ENCODE data around the gene SRPRA.
"Not testable (repeated sequence)": the region's sequence is repeated elsewhere in the genome, so short reads cannot be mapped to it uniquely, and the experiment has no call there.

The SRPRA gene

GRCh38 chr11:126282361-126282735, 13.7 kb upstream of the SRPRA start:
- DNase-seq = peak; percentile 52

GRCh38 chr11:126281666-126282175, 13.0 kb upstream of the SRPRA start:
- no peak for DNase-seq

GRCh38 chr11:126281245-126281644, 12.6 kb upstream of the SRPRA start:
- no peak for DNase-seq

GRCh38 chr11:126280595-126280994, 11.9 kb upstream of the SRPRA start:
- DNase-seq = no peak

- no peak for DNase-seq
Measured at GRCh38 chr11:126279191-126279590, 10.5 kb upstream of the SRPRA start.

GRCh38 chr11:126277780-126278179, 9.1 kb upstream of the SRPRA start:
- no peak for DNase-seq

GRCh38 chr11:126277322-126277721, 8.6 kb upstream of the SRPRA start:
- no peak for DNase-seq

- DNase-seq = no peak
Measured at GRCh38 chr11:126268361-126268707, 361 bp downstream of the SRPRA start.

- DNase-seq = no peak
Measured at GRCh38 chr11:126267650-126268049, 1.0 kb downstream of the SRPRA start.

- DNase-seq = no peak
Measured at GRCh38 chr11:126265811-126266210, 2.9 kb downstream of the SRPRA start.

GRCh38 chr11:126263489-126263888, 5.2 kb downstream of the SRPRA start:
- DNase-seq = no peak

- DNase-seq = no peak
Measured at GRCh38 chr11:126262216-126262615, 6.5 kb downstream of the SRPRA start.

GRCh38 chr11:126257764-126258163, 10.9 kb downstream of the SRPRA start:
- DNase-seq = no peak

- DNase-seq = no peak
Measured at GRCh38 chr11:126257144-126257543, 11.6 kb downstream of the SRPRA start.

GRCh38 chr11:126256216-126256615, 12.5 kb downstream of the SRPRA start:
- no peak for DNase-seq

- DNase-seq = not testable (repeated sequence)
Measured at GRCh38 chr11:126255507-126255906, 13.2 kb downstream of the SRPRA start.

- no peak for DNase-seq
Measured at GRCh38 chr11:126254819-126255218, 13.9 kb downstream of the SRPRA start.

- no peak for DNase-seq
Measured at GRCh38 chr11:126253265-126253664, 15.4 kb downstream of the SRPRA start.

GRCh38 chr11:126246636-126247035, 22.1 kb downstream of the SRPRA start:
- DNase-seq = no peak

GRCh38 chr11:126233391-126233790, 35.3 kb downstream of the SRPRA start:
- no peak for DNase-seq

- DNase-seq = no peak
Measured at GRCh38 chr11:126232683-126233082, 36.0 kb downstream of the SRPRA start.

- DNase-seq = no peak
Measured at GRCh38 chr11:126231725-126232459, 36.8 kb downstream of the SRPRA start.

- no peak for DNase-seq
Measured at GRCh38 chr11:126229858-126230540, 38.7 kb downstream of the SRPRA start.

GRCh38 chr11:126226334-126227084, 42.2 kb downstream of the SRPRA start:
- no peak for DNase-seq
